ENCODE results near the gene PCYT1B.

GRCh38 chrX:24590111-24590510 lies 57.0 kb downstream of the PCYT1B start:
- TF ChIP-seq CTCF (IDR thresholded peaks at IDR 0.05) (no peak), POLR2AphosphoS5 (IDR thresholded peaks at IDR 0.05) (no peak), POLR2A (IDR thresholded peaks at IDR 0.05) (no peak), EP300 (IDR thresholded peaks at IDR 0.05) (no peak)
